OCI-LY1 (cell line): ENCODE measurements around the gene SMPD3.

Source experiments
- H2AFZ ChIP-seq: fragments of 200-600 bp; sonication (generic), shearing (Covaris generic); 2 replicates; pipeline ENCODE4 v1.6.0; 2014; ENCODE audit warnings: antibody characterized with exemption, mild to moderate bottlenecking, low read length
- H3F3A ChIP-seq: fragments of 200-600 bp; sonication (generic), shearing (Covaris generic); 2 replicates; pipeline ENCODE4 v1.6.0; 2014; ENCODE audit warnings: mild to moderate bottlenecking, antibody characterized with exemption, low read length, moderate library complexity; ENCODE audit not compliant: insufficient read depth
- H3K27ac ChIP-seq: fragments of 200-600 bp; sonication (generic); 2 replicates; pipeline ENCODE4 v1.5.1; 2014; ENCODE audit warnings: low read length, mixed run types, mild to moderate bottlenecking, low read depth; ENCODE audit not compliant: poor library complexity, severe bottlenecking
- H3K27me3 ChIP-seq: fragments of 200-600 bp; sonication (generic); 2 replicates; pipeline ENCODE4 v1.6.0; 2014; ENCODE audit warnings: antibody characterized with exemption, mild to moderate bottlenecking, low read length, moderate library complexity; ENCODE audit not compliant: insufficient read depth
- H3K36me3 ChIP-seq: fragments of 200-600 bp; sonication (generic); 2 replicates; pipeline ENCODE4 v1.6.1; 2014; ENCODE audit warnings: mild to moderate bottlenecking, antibody characterized with exemption, low read length, moderate library complexity, mixed read lengths; ENCODE audit not compliant: insufficient read depth
- H3K4me1 ChIP-seq: fragments of 200-600 bp; sonication (generic); 2 replicates; pipeline ENCODE4 v1.5.1; 2014; ENCODE audit warnings: mild to moderate bottlenecking, low read length, moderate library complexity; ENCODE audit not compliant: insufficient read depth, severe bottlenecking
- H3K4me2 ChIP-seq: fragments of 200-600 bp; sonication (generic), shearing (Covaris generic); 2 replicates; pipeline ENCODE4 v1.6.1; 2014; ENCODE audit warnings: low read length
- H3K4me3 ChIP-seq: fragments of 200-600 bp; sonication (generic); 2 replicates; pipeline ENCODE4 v1.5.1; 2014; ENCODE audit warnings: low read length, low read depth, mild to moderate bottlenecking, mixed read lengths; ENCODE audit not compliant: poor library complexity, severe bottlenecking
- H3K79me2 ChIP-seq: fragments of 200-600 bp; shearing (Covaris generic); 2 replicates; pipeline ENCODE4 v1.6.1; 2016; ENCODE audit warnings: mixed run types, low read length, mixed read lengths; ENCODE audit not compliant: insufficient read depth
- H3K9ac ChIP-seq: fragments of 200-600 bp; sonication (generic), shearing (Covaris generic); 2 replicates; pipeline ENCODE4 v1.6.1; 2014; ENCODE audit warnings: mild to moderate bottlenecking, low read length, mixed read lengths
- H3K9me2 ChIP-seq: fragments of 200-600 bp; sonication (generic), shearing (Covaris generic); 2 replicates; pipeline ENCODE4 v1.6.1; 2014; ENCODE audit warnings: low read depth, mild to moderate bottlenecking, low read length, mixed read lengths
- H3K9me3 ChIP-seq: fragments of 200-600 bp; shearing (Covaris generic); 2 replicates; pipeline ENCODE4 v1.6.1; 2014; ENCODE audit warnings: low read length, mixed read lengths
- H4K20me1 ChIP-seq: fragments of 200-600 bp; sonication (generic), shearing (Covaris generic); 2 replicates; pipeline ENCODE4 v1.6.0; 2016; ENCODE audit warnings: mild to moderate bottlenecking, low read length; ENCODE audit not compliant: insufficient read depth
- EZH2 ChIP-seq: fragments of 200-600 bp; sonication (generic), shearing (Covaris generic); IDR thresholded peaks from 2 replicates; pipeline ENCODE4 v1.8.0; 2017; ENCODE audit warnings: borderline replicate concordance, mixed run types, mild to moderate bottlenecking, antibody characterized with exemption, low read length, moderate library complexity, mixed read lengths
- TF ChIP-seq, protein P1 (sequence below): fragments of 200-600 bp; sonication (generic), shearing (Covaris generic); IDR thresholded peaks from 2 replicates; pipeline ENCODE4 v1.5.1; 2017; ENCODE audit warnings: mild to moderate bottlenecking, antibody characterized with exemption, low read length, moderate library complexity, mixed read lengths

SMPD3 gene

DNA sequence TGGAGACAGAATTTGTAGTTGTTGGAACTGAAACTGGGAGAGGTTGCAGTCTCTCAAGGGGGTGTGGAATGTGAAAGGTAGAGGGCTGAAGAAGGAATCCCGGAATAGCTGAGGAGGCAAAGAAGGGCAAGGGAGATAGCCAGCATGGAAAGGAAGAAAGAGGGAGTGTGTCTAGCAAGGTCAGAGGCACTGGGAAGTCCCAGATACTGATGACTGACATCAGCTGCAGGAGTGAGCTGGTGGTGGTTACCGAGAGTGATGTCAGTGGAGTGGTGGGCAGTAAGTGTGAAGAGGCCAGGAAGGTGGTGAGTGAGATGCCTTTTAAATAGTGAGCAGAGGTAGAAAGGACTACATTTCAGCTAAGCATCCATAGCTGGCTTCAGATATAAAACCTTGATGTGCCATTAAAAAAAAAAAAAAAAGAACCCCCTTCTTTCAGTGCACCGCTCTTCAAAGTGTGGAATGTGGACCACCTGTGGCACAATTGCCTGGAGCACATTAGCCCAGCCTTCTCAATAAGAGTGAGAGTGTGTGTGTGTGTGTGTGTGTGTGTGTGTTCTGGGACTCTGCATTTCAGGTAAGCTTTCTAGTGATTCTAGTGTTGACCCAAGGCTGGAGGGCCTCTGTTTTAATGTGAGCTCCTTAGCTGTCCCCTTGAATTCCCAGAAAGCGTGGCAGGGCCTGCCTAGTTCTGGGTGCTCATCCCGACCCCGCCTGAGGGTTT, 129.0 kb downstream of the SMPD3 start:
- H3K4me2 ChIP-seq = no peak overlapping the region
- H3K36me3 ChIP-seq = peaks cover 71% of the 10 kb centered on the region
- no peaks in the 10 kb centered on the region for H3K9me2 ChIP-seq
- no peaks in the 10 kb centered on the region for H3K79me2 ChIP-seq
- H3K27ac ChIP-seq = peak overlapping the region; percentile 73
- no peak for TF ChIP-seq EZH2
- TF ChIP-seq, protein P1, sequence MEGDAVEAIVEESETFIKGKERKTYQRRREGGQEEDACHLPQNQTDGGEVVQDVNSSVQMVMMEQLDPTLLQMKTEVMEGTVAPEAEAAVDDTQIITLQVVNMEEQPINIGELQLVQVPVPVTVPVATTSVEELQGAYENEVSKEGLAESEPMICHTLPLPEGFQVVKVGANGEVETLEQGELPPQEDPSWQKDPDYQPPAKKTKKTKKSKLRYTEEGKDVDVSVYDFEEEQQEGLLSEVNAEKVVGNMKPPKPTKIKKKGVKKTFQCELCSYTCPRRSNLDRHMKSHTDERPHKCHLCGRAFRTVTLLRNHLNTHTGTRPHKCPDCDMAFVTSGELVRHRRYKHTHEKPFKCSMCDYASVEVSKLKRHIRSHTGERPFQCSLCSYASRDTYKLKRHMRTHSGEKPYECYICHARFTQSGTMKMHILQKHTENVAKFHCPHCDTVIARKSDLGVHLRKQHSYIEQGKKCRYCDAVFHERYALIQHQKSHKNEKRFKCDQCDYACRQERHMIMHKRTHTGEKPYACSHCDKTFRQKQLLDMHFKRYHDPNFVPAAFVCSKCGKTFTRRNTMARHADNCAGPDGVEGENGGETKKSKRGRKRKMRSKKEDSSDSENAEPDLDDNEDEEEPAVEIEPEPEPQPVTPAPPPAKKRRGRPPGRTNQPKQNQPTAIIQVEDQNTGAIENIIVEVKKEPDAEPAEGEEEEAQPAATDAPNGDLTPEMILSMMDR = no peak
- no peak overlapping the region for H2AFZ ChIP-seq
- H3K9me3 ChIP-seq = no peaks in the 10 kb centered on the region
- no peaks in the 10 kb centered on the region for H3K27me3 ChIP-seq
- no peaks in the 10 kb centered on the region for H4K20me1 ChIP-seq
- no peak overlapping the region for H3K4me3 ChIP-seq
- peaks cover 22% of the 10 kb centered on the region for H3K4me1 ChIP-seq
- no peak overlapping the region for H3K9ac ChIP-seq
- no peaks in the 10 kb centered on the region for H3F3A ChIP-seq

DNA sequence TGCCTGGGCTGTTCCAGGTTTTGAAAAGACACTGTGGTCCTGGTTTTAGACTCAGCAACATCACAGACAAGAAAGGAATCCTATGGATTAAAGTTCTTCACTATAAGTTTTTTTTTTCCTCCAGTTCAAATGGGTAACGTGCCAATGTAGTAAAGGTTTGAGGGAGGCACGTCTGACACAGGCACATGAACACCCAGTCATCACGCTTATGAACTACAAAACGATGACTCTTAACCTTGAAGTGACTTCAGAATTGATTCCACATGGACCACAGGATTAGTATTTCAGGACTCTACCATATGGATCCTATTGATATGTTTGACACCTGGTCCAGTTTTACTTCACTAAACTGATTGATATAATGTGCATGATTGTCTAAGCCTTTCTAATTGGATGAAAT, 135.2 kb downstream of the SMPD3 start:
- peaks cover 46% of the 10 kb centered on the region for H3K4me1 ChIP-seq
- H3K36me3 ChIP-seq = peaks cover 43% of the 10 kb centered on the region; the same call in 1 of the 2 replicates
- H4K20me1 ChIP-seq = no peaks in the 10 kb centered on the region
- H3K9me3 ChIP-seq = no peaks in the 10 kb centered on the region
- no peak overlapping the region for H3K27ac ChIP-seq
- H3K4me2 ChIP-seq = peak overlapping the region; percentile 15; the same call in 1 of the 2 replicates
- TF ChIP-seq, protein P1 = no peak
- no peak for TF ChIP-seq EZH2
- no peaks in the 10 kb centered on the region for H3K27me3 ChIP-seq
- H3F3A ChIP-seq = no peaks in the 10 kb centered on the region
- peak overlapping the region; percentile 42 for H3K4me3 ChIP-seq
- peaks cover 29% of the 10 kb centered on the region for H3K79me2 ChIP-seq
- H3K9me2 ChIP-seq = no peaks in the 10 kb centered on the region
- H3K9ac ChIP-seq = no peak overlapping the region; the same call in 1 of the 2 replicates
- no peak overlapping the region for H2AFZ ChIP-seq

DNA sequence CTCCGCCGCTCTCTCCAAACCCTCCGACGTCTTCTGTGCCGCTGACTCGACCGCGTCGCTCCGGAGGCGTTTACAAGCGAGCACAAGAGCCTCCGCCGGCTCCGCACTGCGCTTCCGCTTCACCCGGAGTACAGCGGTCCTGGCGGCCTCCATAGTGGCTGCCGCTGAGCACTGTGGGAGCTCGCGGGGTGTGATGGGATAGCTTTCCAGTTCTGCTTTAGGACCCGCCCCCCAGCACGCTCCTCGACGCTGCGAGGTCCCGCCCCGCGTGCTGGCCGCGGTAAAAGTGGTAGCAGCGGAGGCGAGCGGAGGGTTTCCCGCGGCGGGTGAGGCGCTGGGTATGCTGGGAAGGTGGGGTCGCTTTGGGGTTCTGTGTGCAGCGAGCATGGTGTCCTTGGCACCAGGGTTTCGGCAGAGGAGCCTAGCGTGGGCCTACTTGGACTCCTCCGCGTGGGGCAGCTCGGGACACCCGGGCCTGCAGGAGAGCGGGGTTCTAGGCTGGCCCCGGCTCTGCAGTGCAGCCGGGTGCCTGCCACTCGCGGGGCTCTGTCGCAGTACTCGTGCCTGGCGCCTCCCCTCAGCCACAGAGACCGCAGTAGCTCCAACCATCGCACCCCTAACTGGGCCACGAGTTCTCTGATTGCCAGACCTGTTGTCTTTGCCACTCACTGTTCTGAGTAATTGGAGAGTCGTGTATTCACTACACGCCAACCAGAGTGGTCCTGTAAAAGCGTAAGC, 137.4 kb downstream of the SMPD3 start, which contains the start of the genes PRMT7 and SLC7A6OS:
TSS of gene PRMT7 (plus strand) at position 246 of the 738 bp plus-strand sequence. CDS start 4,961 bp downstream, outside the sequence.
TSS of gene SLC7A6OS (minus strand) at position 173 of the 738 bp plus-strand sequence. CDS start at position 153, 20 bp downstream.
- Histone ChIP-seq H3K4me1 (peaks cover 36% of the 10 kb centered on the region), H3K79me2 (peaks cover 29% of the 10 kb centered on the region), H3K27me3 (no peaks in the 10 kb centered on the region), H3K36me3 (peaks cover 49% of the 10 kb centered on the region), H3F3A (no peaks in the 10 kb centered on the region), H3K4me2 (peak within 1 kb of the TSS; percentile 92), H2AFZ (peak within 1 kb of the TSS; percentile 9; the same call in 1 of the 2 replicates), H3K9me2 (no peaks in the 10 kb centered on the region), H3K9me3 (no peaks in the 10 kb centered on the region), H3K27ac (peak within 1 kb of the TSS; percentile 61), H3K4me3 (peak within 1 kb of the TSS; percentile 83), H3K9ac (peak within 1 kb of the TSS; percentile 82), H4K20me1 (no peaks in the 10 kb centered on the region)
- no peak for TF ChIP-seq EZH2
- TF ChIP-seq, protein P1 = no peak; the same call in 1 of the 2 replicates
